GM03348 (cell line): ENCODE data around the gene EFNA1.
"Not testable (repeated sequence)": the region's sequence is repeated elsewhere in the genome, so short reads cannot be mapped to it uniquely, and the experiment has no call there.

Experiments
- DNase-seq: peaks from one replicate; pipeline ENCODE4 v3.0.0; 2012; ENCODE audit warnings: low spot score

Gene EFNA1

DNA sequence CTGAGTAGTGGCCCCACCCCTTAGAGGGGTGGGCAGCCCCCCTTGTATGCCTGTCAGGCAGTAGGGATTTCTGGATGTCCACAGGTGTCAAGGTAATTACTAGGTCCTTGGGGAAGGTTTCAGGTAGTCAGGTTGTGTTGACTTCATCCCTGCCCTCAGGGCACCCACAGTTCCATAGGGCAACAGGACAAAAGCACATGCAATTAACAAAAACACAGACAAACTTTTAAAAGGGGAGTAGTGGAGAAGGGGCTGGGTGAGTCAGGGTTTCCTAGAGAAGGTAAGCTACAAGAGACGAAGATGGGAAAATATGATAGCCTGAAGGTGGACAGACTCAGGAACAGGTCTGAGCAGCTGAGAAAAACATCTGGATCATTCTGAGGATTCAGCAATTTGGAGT, 31.3 kb downstream of the EFNA1 start:
- DNase-seq, result no peak

DNA sequence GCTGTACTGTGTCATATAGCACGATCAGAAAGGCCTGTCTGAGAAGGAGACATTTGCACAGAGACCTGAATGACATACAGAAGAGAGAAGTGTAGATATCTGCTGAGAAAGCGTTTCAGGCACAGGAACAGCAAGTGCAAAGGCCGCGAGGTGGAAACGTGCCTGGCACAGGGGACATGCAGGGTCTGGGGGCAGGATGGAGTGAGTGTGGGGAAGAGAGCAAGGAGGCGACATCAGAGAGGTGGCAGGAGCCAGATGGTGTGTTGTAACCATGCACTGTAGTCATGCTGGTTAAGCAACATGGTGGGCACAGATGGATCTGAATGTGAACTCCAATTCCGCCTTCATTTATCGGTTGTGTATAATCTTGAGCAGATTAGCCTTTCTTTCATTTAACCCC, 32.5 kb downstream of the EFNA1 start:
- no peak for DNase-seq

DNA sequence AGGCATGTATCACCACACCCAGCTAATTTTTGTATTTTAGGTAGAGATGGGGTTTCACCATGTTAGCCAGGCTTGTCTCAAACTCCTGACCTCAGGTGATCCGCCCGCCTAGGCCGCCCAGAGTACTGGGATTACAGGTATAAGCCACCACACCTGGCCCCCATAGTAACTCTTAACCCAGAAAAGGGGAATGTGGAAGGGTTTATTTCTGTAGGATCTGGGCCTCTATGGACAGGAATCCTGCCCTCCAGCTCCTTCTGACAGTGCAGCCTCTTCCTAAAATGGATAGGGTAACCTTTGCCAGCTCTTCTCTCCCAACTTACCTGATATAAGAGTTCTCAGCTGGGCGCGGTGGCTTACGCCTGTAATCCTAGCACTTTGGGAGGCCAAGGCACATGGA, 35.0 kb downstream of the EFNA1 start:
- not testable (repeated sequence) for DNase-seq

DNA sequence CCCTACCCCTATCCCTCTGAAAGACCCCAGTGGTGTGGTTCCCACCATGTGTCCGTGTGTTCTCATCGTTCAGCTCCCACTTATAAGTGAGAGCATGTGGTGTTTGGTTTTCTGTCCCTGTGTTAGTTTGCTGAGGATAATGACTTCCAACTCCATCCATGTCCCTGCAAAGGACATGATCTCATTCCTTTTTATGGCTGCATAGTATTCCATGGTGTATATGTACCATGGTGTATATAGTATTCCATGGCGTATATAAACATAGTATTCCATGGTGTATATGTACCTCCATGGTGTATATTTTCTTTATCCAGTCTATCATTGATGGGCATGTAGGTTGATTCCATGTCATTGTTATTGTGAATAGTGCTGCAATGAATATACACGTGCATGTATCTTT, 36.1 kb downstream of the EFNA1 start:
- DNase-seq, result not testable (repeated sequence)

DNA sequence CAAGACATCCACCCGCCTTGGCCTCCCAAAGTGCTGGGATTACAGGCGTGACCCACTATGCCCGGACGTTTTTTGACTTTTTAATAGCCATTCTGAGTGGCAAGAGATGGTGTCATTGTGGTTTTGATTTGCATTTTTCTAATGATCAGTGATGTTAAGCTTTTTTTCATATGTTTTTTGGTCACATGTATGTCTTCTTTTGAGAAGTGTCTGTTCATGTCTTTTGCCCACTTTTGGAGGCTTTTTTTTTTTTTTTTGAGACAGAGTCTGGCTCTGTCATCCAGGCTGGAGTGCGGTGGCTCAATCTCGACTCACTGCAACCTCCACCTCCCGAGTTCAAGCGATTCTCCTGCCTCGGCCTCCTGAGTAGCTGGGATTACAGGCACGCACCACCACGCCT, 36.9 kb downstream of the EFNA1 start:
- not testable (repeated sequence) for DNase-seq

DNA sequence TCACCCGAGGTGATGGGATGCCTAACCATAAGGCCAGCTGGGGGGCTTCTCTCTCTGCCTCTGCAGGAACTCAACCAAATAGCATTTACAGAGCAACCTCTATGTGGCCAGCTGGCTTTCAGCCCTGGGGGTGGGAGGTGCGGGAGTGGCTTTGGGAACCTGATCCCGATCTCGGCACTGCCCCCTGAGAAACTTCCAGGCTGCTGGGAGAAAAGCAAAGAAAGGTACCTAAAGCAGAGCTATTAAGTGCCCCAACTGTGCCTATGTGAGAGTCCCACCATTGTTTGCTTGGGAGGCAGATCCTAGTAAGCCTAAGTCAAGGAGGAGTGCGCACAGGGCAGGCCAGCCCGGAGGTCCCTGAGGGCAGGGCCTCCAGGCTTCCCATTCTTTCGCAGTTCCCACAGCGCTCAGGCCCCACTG, 38.4 kb downstream of the EFNA1 start:
- no peak for DNase-seq

DNA sequence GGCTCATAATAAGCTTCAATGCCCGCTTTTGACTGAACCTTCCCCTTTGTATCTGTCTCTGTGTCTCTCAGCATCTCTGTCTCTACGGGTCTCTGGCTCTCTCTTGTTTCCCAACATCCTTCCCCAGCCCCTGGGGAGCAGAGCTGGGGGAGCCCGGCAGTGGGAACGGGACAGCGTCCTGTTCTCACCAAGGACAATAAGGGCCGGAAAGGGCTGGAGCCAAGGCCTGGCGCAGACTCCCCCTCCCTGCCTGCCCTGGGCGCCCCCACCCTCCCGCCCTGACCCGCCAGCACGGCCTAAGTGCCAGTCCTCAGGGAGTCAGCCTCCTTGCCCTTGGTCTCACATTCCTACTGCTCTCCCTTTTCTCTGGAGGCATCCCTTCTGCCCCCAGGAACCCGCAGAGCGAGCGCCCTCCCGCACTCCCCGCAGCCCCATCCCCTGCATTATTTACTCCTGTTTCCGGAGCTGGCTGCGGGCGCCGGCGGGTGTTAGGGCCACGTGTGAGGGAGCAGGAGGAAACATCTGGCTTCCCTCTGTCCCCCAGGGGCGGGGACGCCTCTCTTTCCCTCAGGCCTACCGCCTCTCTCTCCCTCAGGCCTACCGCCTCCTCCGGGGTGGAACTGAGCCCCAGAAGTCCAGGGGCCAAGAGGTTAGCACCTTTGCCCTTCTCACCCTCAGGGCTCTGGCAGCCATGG, 38.9 kb downstream of the EFNA1 start:
- no peak for DNase-seq

DNA sequence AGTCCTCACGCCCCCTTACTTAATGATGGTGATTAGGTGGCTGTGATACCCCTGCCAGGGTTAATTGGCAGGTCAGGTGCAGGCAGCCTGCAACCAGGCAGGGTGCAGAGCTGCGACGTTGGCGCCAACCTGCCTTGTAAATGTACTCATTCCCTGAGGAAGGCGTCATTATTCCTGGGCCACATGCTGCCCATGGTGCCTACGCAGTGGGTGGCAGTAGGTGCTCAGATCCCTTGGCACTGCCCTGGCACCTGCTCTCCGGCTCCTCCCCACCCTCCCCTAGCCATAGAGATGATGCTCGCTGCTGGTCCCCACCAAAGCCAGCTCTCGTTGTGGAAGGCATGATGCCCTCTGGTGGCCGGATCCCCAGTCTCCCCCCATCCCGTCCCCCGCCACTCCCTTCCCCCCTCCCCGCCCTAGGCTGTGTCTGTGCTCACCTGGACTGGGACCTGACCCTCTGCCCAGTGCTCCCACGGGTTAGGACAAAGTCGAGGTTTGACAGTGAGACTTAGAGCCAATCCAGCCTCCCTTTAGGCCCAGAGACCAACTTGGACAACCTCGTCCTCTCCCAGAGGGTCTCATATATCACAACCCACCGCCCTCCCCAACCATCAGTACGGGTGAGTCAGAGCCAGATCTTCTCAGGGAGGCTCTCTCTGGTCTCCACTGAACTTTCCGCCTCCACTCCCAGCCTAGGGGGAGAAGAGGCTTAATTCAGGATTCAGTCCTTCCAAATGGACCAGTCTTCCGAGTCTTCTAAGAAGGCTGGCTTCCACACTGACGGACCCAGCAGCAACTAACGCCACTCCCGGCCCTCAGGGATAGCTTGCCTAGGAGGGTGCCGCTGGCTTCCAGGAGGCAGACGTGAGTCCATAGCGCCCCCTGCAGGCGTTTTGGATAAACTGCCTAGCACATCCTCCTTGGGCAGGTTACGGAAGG, 39.8 kb downstream of the EFNA1 start:
- peak; percentile 85 for DNase-seq

DNA sequence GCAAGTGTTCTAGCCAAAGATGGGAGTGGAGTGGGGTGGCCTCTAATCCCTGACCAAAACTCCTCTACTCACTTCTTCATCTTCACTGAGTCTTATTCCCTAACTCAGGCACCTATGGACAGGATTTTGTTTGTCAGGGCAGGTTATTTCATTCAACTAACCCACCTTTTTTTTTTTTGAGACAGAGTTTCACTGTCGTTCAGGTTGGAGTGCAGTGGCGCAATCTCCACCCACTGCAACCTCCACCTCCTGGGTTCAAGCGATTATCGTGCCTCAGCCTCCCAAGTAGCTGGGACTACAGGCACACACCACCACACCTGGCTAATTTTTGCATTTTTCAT, 40.4 kb downstream of the EFNA1 start:
- not testable (repeated sequence) for DNase-seq

DNA sequence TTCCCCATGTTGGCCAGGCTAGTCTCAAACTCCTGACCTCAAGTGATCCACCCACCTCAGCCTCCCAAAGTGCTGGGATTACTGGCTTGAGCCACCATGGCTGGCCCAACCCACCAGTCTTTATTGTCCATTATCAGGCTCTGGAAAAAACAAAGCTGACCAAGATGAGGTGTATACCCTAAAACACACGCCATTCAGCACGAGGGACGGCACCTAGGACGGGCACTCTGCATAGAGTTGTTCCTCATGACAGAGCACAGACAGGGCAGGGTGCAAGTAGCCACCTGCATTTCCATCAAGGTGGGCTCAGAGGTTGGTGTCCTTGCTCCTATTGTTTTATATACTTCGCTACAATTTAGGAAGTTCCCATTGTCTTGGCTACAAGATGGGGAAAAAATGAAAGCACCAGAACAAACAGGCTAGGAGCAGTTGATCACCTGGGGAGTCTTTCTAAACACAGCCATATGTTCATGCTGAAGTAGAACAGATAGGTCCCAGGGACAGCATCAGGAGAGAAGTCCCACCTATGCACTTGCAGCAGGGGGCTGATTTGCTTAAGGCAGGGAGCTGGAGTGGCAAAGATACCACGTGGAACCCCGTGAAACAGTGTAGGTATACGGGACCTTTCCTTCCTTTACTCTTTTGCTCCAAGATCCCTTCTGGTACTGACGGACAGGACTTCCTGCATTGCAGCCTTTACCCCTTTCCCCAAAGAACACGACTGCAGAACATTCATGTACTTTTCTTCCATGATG, 41.0 kb downstream of the EFNA1 start:
- DNase-seq, result no peak

DNA sequence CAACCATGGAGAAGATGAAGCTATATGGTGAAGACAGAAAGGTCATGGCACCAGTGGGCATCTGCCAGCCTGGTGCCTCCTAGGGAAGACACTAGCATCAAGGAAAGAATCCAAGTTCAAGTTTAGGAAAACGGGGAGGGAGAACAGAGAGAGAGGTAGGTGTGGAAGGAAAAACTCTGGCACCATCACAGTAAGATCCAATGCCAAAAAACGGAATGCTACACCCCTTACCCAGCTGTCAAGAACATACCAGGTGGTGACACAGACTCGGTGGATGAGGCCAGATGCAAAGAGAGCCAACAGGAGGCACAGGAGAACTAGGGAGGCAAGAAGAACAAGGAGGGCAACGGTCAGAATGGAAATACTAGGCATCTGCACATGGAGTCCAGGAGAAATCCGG, 41.9 kb downstream of the EFNA1 start:
- DNase-seq, result no peak

DNA sequence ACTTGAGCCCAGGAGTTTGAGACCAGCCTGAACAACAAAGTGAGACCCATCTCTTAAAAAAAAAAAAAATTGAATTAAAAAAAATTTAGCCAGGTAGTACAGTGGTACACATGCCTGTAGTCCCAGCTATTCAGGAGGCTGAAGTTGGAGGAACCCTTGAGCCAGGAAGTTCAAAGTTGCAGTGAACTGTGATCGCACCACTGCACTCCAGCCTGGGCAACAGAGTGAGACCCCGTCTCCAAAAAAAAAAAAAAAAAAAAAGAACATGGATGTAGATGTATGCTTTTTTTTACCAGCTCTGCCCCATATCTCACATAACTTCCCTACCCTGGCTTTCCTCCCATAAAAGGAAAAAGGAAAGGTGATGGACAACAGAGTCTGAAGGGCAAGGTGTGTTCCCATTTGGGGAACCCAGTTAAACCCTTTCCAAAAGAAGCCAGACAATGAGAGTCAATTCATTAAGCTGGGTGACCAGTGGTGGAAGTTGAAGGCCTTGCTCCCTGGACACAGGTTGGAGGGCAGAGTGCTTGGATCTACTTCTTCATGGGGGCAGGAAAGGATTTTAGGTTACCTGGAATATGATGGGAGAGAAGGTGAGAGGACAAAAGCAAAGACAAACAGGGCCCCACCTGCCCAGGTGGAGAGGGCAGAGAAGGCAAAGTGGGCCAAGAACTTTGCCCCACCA, 42.6 kb downstream of the EFNA1 start:
- no peak for DNase-seq

DNA sequence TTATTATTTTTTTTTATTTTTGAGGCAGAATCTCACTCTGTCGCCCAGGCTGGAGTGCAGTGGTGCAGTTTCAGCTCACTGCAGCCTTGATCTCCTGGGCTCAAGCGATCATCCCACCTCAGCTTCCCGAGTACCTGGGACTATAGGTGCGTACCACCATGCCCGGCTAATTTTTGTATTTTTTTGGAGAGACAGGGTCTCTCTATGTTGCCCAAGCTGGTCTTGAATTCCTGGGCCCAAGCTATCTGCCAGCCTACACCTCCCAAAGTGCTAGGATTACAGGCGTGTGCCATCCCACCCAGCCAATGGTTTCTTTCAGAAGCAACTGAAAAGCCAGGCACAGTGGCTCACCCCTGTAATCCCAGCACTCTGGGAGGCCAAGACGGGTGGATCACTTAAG, 43.1 kb downstream of the EFNA1 start:
- DNase-seq, result no peak

DNA sequence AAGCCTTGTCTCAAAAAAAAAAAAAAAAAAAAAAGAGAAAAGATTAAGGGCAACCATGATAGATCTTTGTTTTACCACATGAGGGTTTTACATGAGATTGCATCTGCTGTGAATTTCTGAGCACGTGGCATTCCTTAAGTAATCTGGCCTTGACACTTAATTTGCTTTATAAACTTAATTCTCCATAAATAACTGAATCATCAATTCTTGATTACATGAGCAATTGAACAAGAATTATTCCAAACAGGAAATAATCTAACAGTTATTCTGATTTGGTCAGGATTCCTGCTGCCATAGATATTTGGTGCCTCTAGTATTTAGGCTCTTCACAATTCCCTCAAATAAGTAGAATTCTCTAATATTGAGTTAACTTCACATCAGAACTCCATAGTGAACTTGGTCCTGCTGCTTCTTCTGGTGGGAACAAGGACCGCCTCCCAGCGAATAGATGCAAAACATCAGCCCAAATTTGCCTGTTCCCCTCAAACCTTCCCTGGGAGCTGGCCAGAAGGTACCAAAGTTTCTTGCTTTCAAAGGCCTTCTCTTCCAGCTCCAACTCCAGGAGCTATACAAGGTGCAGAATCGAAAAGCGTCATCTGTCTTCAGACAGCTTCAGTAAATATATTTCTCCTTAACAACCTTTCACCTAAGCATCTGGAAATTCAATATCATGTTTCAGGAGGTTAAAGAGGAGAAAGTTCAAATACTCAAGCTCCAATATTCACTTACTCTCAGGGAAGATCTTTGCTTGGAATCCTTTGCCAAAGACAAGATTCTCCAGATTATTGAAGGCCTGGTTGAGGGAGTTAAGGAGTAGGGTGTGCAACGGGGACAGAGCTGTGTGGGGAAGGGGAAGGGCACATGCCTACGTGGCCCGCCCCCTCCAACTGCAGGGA, 44.4 kb downstream of the EFNA1 start:
- DNase-seq, result no peak

DNA sequence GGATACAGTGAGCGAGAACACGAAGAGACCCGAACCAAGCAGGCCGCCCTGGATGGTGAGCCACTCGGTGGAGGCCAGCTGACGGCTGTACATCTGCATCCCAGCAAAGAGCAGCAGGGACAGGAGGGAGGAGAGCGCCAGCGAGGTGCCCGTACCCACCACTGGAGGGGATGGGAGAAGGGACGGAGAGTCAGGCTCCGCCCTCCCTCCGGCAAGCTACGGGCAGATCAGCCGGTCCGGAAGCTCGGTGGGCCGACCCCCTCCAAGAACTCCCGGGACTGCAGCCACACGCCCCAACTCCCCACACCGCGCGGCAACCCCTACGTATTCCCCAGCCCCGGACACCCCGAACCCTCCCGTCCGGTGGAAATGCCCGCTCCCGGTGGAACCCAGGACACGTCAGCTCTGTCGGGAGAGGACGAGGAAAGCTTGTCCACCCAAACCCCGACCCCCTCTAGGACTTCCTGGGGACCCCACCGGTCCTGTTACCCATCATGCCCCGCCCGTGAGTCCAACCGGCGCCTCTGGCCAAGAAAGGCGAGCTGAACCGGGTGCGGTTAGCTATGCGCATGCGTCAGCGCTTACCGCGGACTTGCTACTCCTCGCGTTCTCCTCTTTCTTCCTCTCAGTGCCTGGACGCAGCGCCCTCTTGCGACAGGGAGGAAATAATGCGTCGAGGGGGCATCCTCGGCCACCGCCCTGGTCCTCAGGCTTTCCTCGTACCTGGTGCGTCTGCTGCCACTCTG, 45.2 kb downstream of the EFNA1 start, which contains the start of gene KRTCAP2:
TSS of gene KRTCAP2 (minus strand) at position 573 of the 746 bp plus-strand sequence. CDS start at position 493, 80 bp downstream.
- DNase-seq, result peak; percentile 99

DNA sequence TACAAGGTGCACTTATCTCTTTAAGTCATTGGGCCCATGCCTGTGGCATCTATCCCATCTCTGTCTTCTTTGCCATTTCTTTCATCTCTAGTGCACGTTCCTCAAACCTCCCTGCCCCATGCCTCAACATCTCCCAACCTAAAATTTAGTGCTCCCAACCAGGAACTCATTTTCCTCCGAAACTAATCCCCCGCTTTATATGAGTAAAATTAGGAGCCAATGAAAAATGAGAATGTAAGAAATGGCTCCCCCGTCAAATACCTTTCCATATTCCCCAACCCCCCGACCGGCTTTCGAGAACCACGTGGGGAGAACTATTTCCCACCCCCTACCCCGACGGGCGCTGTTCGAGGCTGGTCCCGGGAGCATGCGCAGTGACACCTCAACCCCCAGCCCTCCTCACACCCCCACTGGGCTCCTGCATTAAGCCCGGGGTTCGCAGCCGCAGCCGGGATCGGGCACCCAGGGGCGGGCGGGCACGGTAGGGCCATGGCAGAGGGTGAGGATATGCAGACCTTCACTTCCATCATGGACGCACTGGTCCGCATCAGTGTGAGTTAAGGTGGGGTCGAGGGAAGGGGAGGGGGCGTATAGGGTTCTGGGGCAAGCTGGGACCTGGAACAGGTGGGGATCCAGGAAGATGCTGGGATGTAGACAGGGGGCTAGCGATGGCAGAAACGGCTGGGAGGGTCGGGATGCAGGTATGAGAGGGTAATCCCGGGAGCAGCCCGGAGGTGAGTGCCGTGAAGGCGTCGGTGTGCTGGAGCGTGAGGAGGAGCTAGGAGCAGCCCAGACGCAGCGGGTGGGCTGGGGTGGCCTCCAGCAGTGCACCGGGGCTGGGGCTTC, 46.0 kb downstream of the EFNA1 start, which contains the start of gene TRIM46:
TSS of gene TRIM46 (plus strand) at position 372 of the 846 bp plus-strand sequence. CDS start at position 490, 118 bp downstream.
- DNase-seq, result peak; percentile 87

DNA sequence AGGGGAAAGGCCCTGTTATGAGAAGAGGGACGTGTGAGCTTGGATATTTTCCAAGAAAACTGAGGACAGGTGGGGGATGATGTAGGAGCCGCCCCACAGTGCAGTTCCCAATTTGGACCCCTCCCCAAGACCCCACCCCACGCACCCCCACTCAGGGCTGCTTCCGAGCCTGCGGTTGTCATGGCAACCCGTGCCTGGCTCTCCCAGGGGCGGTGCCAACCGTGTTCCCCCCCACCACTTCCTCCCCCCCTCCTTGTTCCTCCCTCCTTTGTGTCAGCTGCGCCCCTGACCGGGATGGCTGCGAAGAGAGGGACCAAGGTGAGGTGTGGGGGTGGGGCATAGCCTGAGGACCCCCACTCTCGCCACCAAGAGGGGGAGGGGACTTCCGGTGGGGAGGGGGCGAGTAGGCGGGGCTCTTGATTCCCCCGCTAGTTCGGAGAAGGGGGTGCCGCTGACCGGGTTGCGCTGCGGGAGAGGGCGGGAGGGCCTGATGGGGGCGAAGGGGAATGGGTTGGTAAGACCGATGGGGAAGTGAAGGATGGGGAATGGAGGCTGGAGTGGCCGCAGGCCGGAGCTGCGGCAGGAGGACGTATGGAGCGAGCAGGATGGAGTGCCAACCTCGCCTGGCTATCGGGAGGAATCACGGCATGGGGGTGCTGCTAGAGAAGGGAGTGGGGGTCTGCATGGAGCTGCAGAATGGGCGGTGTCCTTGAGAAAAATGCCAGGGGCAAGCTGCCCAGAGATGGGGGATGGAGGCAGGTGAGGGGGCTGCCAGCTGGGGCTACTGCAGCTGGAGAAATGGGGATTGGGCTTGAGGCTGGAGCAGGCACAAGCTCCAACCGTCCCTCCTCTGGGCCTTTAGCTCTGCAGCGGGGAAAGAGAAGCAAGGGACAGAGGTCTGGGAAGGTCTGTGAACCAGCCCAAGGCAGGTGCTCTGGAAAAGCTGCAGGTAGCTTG, 46.9 kb downstream of the EFNA1 start:
- DNase-seq, result peak; percentile 57
